Stomach (tissue), 4 donors: ENCODE data around the gene TMEM54.

Source experiments
- EP300 ChIP-seq: sonication (generic); formaldehyde crosslinking; IDR thresholded peaks from one replicate; pipeline ENCODE4 v1.6.1; 2017; ENCODE audit warnings: antibody characterized with exemption
- POLR2A ChIP-seq, 4 donors: fragments of 450-650 bp; IDR thresholded peaks; one replicate each; pipeline ENCODE4 v1.6.1; 2016; ENCODE audit warnings: antibody characterized with exemption in 4 of 4, control low read depth in 2 of 4, mild to moderate bottlenecking in 1 of 4, moderate library complexity in 1 of 4

DNA sequence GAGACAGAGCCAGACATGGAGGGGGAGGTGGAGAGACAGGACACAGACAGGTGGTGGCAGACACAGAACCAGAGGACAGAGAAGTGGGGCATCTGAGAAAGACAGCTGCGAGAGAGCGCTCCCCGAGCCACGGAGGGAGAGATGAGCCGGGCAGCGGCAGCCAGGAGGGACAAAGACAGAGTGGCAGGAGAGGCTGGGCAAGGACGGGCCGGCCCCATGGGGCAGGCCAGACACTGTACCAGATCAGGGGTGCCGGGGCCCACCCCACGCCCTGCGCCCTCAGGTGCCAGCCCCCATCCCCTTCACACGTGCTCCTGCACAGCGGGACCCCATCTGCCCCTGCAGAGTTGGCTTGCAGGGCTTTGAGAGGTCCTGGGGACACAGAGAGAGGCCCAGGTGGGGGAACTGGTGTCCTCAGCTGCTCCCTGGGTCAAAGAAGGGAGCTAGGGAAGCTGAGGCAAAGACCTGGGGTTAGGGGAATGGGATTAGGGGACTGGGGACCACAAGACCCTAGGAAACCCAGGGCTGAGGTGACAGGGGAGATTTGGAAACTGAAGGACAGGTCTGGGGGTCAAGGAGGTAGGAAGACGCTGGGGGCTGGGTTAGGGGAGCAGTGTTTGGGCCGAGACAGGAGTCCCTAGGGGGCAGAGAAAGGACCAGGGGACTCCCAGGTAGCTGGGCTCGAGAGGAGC lies 31.1 kb downstream of the TMEM54 start:
- TF ChIP-seq EP300 (no peak), POLR2A (IDR thresholded peaks at IDR 0.05) (no peak)
